ENCODE measurements around the gene FAM228B.
"Not testable (repeated sequence)": the region's sequence is repeated elsewhere in the genome, so short reads cannot be mapped to it uniquely, and the experiment has no call there.

Gene FAM228B

DNA sequence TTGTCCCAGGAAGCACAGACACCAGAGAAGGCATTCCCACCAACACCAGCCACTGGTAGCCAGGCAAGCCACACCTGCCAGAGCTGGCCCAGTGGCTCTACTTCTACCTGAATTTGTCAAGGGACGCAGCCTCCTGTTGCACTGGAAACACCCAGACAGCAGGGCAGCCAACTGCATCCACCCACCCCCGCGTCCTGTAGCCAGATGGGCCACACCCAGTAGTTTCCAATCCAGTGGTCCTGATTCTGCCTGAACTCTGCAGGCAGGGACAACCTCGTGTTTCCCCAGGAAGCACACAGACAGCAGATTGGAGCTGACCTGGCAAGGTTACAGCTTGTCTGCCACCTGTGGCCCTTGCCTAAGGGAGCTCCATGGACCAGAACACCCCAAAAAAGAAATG, 18.4 kb upstream of the FAM228B start:
- Histone ChIP-seq H3K56ac (ENCODE audit: low read length) (no peak overlapping the region), H2BK5ac (ENCODE audit: low read length) (no peak overlapping the region), H2BK15ac (replicated peaks; ENCODE audit: low read depth) (no peak overlapping the region), H3K79me1 (ENCODE audit: low read length) (no peaks in the 10 kb centered on the region), H3K4ac (ENCODE audit: low read depth, low read length) (no peak overlapping the region), H3K4me1 (ENCODE audit: control insufficient read depth, low read depth, low read length) (no peaks in the 10 kb centered on the region), H4K8ac (ENCODE audit: low read depth, low read length) (no peak overlapping the region), H3K79me2 (ENCODE audit: control insufficient read depth, insufficient read depth, low read length) (no peaks in the 10 kb centered on the region), H3K27me3 (ENCODE audit: insufficient read depth, low read length, poor library complexity) (no peaks in the 10 kb centered on the region), H3K23ac (ENCODE audit: low read length) (no peak overlapping the region), H3K4me3 (ENCODE audit: low read length) (no peak overlapping the region), H4K5ac (ENCODE audit: low read length) (no peak overlapping the region), H2AK5ac (ENCODE audit: low read length) (no peak overlapping the region), H3K18ac (ENCODE audit: low read length) (no peak overlapping the region), H3K9ac (ENCODE audit: low read length) (no peak overlapping the region), H3K4me2 (ENCODE audit: low read length) (no peak overlapping the region), H3K27ac (ENCODE audit: low read depth, low read length) (no peak overlapping the region), H3K36me3 (ENCODE audit: control insufficient read depth, insufficient read depth, low read length) (no peaks in the 10 kb centered on the region), H2BK120ac (ENCODE audit: low read depth, low read length) (no peak overlapping the region)
- no CpG with 5 or more reads among the region's 4 CpGs for WGBS (ENCODE audit: extremely low coverage, insufficient coverage, low lambda C conversion rate)
- no peak for DNase-seq

DNA sequence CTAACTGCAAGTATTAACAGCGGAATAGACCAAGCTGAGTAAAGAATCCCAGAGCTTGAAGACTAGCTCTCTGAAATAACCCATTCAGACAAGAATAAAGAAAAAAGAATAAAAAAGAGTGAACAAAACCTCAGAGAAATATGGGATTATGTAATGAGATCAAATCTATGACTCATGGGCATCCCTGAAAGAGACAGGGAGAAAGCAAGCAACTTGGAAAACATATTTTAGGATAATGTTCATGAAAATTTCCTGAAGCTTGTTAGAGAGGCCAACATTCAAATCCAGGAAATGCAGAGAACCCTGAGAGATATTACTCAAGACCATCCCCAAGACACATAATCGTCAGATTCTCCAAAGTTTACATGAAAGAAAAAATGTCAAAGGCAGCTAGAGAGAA, 17.5 kb upstream of the FAM228B start:
- no peak overlapping the region for H2BK15ac ChIP-seq (replicated peaks; ENCODE audit: low read depth)
- WGBS (ENCODE audit: extremely low coverage, insufficient coverage, low lambda C conversion rate) = no CpG with 5 or more reads among the region's 2 CpGs
- H3K18ac ChIP-seq (ENCODE audit: low read length) = no peak overlapping the region
- no peak for DNase-seq
- H3K27ac ChIP-seq (ENCODE audit: low read depth, low read length) = no peak overlapping the region
- H3K36me3 ChIP-seq (ENCODE audit: control insufficient read depth, insufficient read depth, low read length) = no peaks in the 10 kb centered on the region
- H3K4ac ChIP-seq (ENCODE audit: low read depth, low read length) = no peak overlapping the region
- no peaks in the 10 kb centered on the region for H3K79me2 ChIP-seq (ENCODE audit: control insufficient read depth, insufficient read depth, low read length)
- no peak overlapping the region for H3K9ac ChIP-seq (ENCODE audit: low read length)
- H2AK5ac ChIP-seq (ENCODE audit: low read length) = no peak overlapping the region
- no peak overlapping the region for H3K56ac ChIP-seq (ENCODE audit: low read length)
- H3K4me3 ChIP-seq (ENCODE audit: low read length) = no peak overlapping the region
- H3K4me2 ChIP-seq (ENCODE audit: low read length) = no peak overlapping the region
- H2BK120ac ChIP-seq (ENCODE audit: low read depth, low read length) = no peak overlapping the region
- H4K5ac ChIP-seq (ENCODE audit: low read length) = no peak overlapping the region
- H2BK5ac ChIP-seq (ENCODE audit: low read length) = no peak overlapping the region
- H4K8ac ChIP-seq (ENCODE audit: low read depth, low read length) = no peak overlapping the region
- no peaks in the 10 kb centered on the region for H3K4me1 ChIP-seq (ENCODE audit: control insufficient read depth, low read depth, low read length)
- no peak overlapping the region for H3K23ac ChIP-seq (ENCODE audit: low read length)
- H3K79me1 ChIP-seq (ENCODE audit: low read length) = no peaks in the 10 kb centered on the region
- no peaks in the 10 kb centered on the region for H3K27me3 ChIP-seq (ENCODE audit: insufficient read depth, low read length, poor library complexity)

DNA sequence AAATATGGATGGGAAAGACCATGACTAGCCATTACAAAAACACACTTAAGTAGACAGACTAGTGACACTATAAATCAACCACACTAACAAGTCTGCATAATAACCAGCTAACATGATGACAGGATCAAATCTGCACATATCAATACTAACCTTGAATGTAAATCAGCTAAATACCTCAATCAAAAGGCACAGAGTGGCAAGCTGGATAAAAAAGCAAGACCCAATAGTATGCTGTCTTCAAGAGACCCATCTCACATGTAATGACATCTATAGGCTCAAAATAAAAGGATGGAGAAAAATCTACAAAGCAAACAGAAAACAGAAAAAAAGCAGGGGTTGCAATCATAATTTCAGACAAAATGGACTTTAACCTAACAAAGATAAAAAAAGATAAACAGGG, 16.5 kb upstream of the FAM228B start:
- Histone ChIP-seq H2BK120ac (ENCODE audit: low read depth, low read length) (no peak overlapping the region), H3K23ac (ENCODE audit: low read length) (no peak overlapping the region), H3K4me1 (ENCODE audit: control insufficient read depth, low read depth, low read length) (no peaks in the 10 kb centered on the region), H3K9ac (ENCODE audit: low read length) (no peak overlapping the region), H2AK5ac (ENCODE audit: low read length) (no peak overlapping the region), H3K4me3 (ENCODE audit: low read length) (no peak overlapping the region), H2BK5ac (ENCODE audit: low read length) (no peak overlapping the region), H4K8ac (ENCODE audit: low read depth, low read length) (no peak overlapping the region), H3K4ac (ENCODE audit: low read depth, low read length) (no peak overlapping the region), H3K56ac (ENCODE audit: low read length) (no peak overlapping the region), H3K36me3 (ENCODE audit: control insufficient read depth, insufficient read depth, low read length) (no peaks in the 10 kb centered on the region), H3K27me3 (ENCODE audit: insufficient read depth, low read length, poor library complexity) (no peaks in the 10 kb centered on the region), H3K79me1 (ENCODE audit: low read length) (no peaks in the 10 kb centered on the region), H3K79me2 (ENCODE audit: control insufficient read depth, insufficient read depth, low read length) (no peaks in the 10 kb centered on the region), H3K18ac (ENCODE audit: low read length) (no peak overlapping the region), H2BK15ac (replicated peaks; ENCODE audit: low read depth) (no peak overlapping the region), H3K27ac (ENCODE audit: low read depth, low read length) (no peak overlapping the region), H4K5ac (ENCODE audit: low read length) (no peak overlapping the region), H3K4me2 (ENCODE audit: low read length) (no peak overlapping the region)
- DNase-seq = no peak

DNA sequence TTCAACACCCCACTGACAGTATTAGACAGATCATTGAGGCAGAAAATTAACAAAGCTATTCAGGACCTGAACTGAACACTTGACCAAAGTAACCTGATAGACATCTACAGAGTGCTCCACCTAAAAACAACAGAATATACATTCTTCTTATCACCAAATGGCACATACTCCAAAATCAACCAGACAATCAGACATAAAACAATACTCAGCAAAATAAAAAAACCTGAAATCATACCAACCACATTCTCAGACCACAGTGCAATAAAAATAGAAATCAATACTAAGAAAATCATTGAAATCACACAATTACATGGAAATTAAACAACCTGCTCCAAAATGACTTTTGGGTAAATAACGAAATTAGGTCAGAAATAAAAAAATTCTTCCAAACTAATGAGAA, 15.9 kb upstream of the FAM228B start:
- Histone ChIP-seq H3K56ac (ENCODE audit: low read length) (no peak overlapping the region), H3K27me3 (ENCODE audit: insufficient read depth, low read length, poor library complexity) (no peaks in the 10 kb centered on the region), H3K4me2 (ENCODE audit: low read length) (no peak overlapping the region), H3K9ac (ENCODE audit: low read length) (no peak overlapping the region), H2AK5ac (ENCODE audit: low read length) (no peak overlapping the region), H3K23ac (ENCODE audit: low read length) (no peak overlapping the region), H2BK15ac (replicated peaks; ENCODE audit: low read depth) (no peak overlapping the region), H3K36me3 (ENCODE audit: control insufficient read depth, insufficient read depth, low read length) (no peaks in the 10 kb centered on the region), H3K79me2 (ENCODE audit: control insufficient read depth, insufficient read depth, low read length) (no peaks in the 10 kb centered on the region), H4K8ac (ENCODE audit: low read depth, low read length) (no peak overlapping the region), H4K5ac (ENCODE audit: low read length) (no peak overlapping the region), H3K4me3 (ENCODE audit: low read length) (no peak overlapping the region), H3K4ac (ENCODE audit: low read depth, low read length) (no peak overlapping the region), H3K4me1 (ENCODE audit: control insufficient read depth, low read depth, low read length) (no peaks in the 10 kb centered on the region), H3K18ac (ENCODE audit: low read length) (no peak overlapping the region), H2BK120ac (ENCODE audit: low read depth, low read length) (no peak overlapping the region), H3K79me1 (ENCODE audit: low read length) (no peaks in the 10 kb centered on the region), H2BK5ac (ENCODE audit: low read length) (no peak overlapping the region), H3K27ac (ENCODE audit: low read depth, low read length) (no peak overlapping the region)
- DNase-seq = no peak
- WGBS (ENCODE audit: extremely low coverage, insufficient coverage, low lambda C conversion rate) = no CpG with 5 or more reads among the region's 1 CpG

DNA sequence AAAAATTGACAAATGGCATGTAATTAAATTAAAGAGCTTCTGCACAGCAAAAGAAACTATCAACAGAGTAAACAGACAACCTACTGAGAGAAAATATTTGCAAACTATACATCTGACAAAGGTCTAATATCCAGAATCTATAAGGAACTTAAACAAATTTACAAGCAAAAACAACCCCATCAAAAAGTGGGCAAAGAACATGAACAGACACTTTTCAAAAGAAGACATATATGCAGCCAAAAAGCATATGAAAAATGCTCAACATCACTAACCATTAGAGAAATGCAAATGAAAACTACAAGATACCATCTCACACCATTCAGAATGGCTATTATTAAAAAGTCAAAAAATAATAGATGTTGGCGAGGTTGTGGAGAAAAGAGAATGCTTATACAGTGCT, 13.8 kb upstream of the FAM228B start:
- not testable (repeated sequence) for H2BK15ac ChIP-seq (replicated peaks; ENCODE audit: low read depth); H2BK120ac ChIP-seq (ENCODE audit: low read depth, low read length); H3K79me1 ChIP-seq (ENCODE audit: low read length); H2AK5ac ChIP-seq (ENCODE audit: low read length); H3K56ac ChIP-seq (ENCODE audit: low read length); H4K8ac ChIP-seq (ENCODE audit: low read depth, low read length); H2BK5ac ChIP-seq (ENCODE audit: low read length); H3K4me3 ChIP-seq (ENCODE audit: low read length); H3K23ac ChIP-seq (ENCODE audit: low read length); H4K5ac ChIP-seq (ENCODE audit: low read length); DNase-seq; H3K79me2 ChIP-seq (ENCODE audit: control insufficient read depth, insufficient read depth, low read length); H3K4me1 ChIP-seq (ENCODE audit: control insufficient read depth, low read depth, low read length); H3K27me3 ChIP-seq (ENCODE audit: insufficient read depth, low read length, poor library complexity); H3K18ac ChIP-seq (ENCODE audit: low read length); H3K4me2 ChIP-seq (ENCODE audit: low read length); H3K36me3 ChIP-seq (ENCODE audit: control insufficient read depth, insufficient read depth, low read length); H3K27ac ChIP-seq (ENCODE audit: low read depth, low read length); H3K4ac ChIP-seq (ENCODE audit: low read depth, low read length); H3K9ac ChIP-seq (ENCODE audit: low read length)
- WGBS (ENCODE audit: extremely low coverage, insufficient coverage, low lambda C conversion rate) = no CpG with 5 or more reads among the region's 1 CpG

DNA sequence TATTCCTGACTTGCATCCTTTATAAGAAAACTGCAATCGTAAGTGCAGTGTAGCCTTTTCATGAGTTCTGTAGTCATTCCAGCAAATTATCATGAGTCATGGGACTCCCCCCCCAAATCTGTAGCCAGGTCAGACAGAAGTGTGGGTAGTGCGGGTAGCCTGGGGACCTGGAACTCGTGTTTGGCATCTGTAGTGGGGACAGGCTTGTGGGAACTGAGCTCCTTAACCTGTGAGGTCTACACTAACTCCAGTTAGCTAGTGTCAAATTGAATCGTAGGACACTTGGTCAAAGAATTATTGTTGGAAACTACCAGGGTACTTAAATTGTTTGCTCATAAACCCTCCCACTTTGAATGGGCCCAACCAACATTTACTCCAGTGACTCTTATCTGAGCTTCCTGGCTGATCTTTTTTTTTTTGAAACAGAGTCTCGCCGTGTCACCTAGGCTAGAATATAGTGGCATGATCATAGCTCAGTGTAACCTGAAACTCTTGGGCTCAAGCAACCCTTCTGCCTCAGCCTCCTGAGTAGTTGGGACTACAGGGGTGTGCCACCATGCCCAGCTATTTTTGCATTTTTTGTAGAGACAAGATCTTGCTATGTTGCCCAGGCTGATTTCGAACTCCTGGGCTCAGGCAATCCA, 12.5 kb upstream of the FAM228B start:
- no peaks in the 10 kb centered on the region for H3K4me1 ChIP-seq (ENCODE audit: control insufficient read depth, low read depth, low read length)
- no peak overlapping the region for H3K4ac ChIP-seq (ENCODE audit: low read depth, low read length)
- no peak overlapping the region for H3K18ac ChIP-seq (ENCODE audit: low read length)
- no peak overlapping the region for H3K9ac ChIP-seq (ENCODE audit: low read length)
- H3K27me3 ChIP-seq (ENCODE audit: insufficient read depth, low read length, poor library complexity) = no peaks in the 10 kb centered on the region
- no peak overlapping the region for H2BK120ac ChIP-seq (ENCODE audit: low read depth, low read length)
- H4K8ac ChIP-seq (ENCODE audit: low read depth, low read length) = no peak overlapping the region
- no peak overlapping the region for H3K4me3 ChIP-seq (ENCODE audit: low read length)
- no peak overlapping the region for H4K5ac ChIP-seq (ENCODE audit: low read length)
- H3K23ac ChIP-seq (ENCODE audit: low read length) = no peak overlapping the region
- H3K56ac ChIP-seq (ENCODE audit: low read length) = no peak overlapping the region
- WGBS (ENCODE audit: extremely low coverage, insufficient coverage, low lambda C conversion rate) = no CpG with 5 or more reads among the region's 7 CpGs
- H3K79me1 ChIP-seq (ENCODE audit: low read length) = no peaks in the 10 kb centered on the region
- no peak overlapping the region for H3K27ac ChIP-seq (ENCODE audit: low read depth, low read length)
- H3K79me2 ChIP-seq (ENCODE audit: control insufficient read depth, insufficient read depth, low read length) = no peaks in the 10 kb centered on the region
- no peak overlapping the region for H3K4me2 ChIP-seq (ENCODE audit: low read length)
- H2AK5ac ChIP-seq (ENCODE audit: low read length) = no peak overlapping the region
- no peak overlapping the region for H2BK5ac ChIP-seq (ENCODE audit: low read length)
- H3K36me3 ChIP-seq (ENCODE audit: control insufficient read depth, insufficient read depth, low read length) = no peaks in the 10 kb centered on the region
- DNase-seq = no peak
- H2BK15ac ChIP-seq (replicated peaks; ENCODE audit: low read depth) = no peak overlapping the region
